Bronchial epithelial cell (primary cell): ENCODE data around the gene BARD1. TPM values are rescaled to one million over a fixed set of nuclear protein-coding genes. Genes with fewer than 3 reads are reported as not detected.

ENCODE experiments used
- DNase-seq: peaks from one replicate; pipeline ENCODE4 v3.0.0-alpha.2; 2010; ENCODE audit warnings: low read depth
- FAIRE-seq: peaks from 2 replicates; lab custom pipeline; 2011; peaks lifted over from hg19 to GRCh38; lab: Jason Lieb, UNC
- H3K27me3 ChIP-seq: 2 replicates; pipeline ENCODE4 v1.5.1; 2011; ENCODE audit warnings: low read length; ENCODE audit not compliant: control insufficient read depth, insufficient read depth
- H3K36me3 ChIP-seq: 2 replicates; pipeline ENCODE4 v1.5.1; 2011; ENCODE audit warnings: low read length; ENCODE audit not compliant: control insufficient read depth, insufficient read depth
- H3K4me3 ChIP-seq: 2 replicates; pipeline ENCODE4 v1.5.1; 2011; ENCODE audit warnings: mild to moderate bottlenecking, low read depth, low read length, control low read depth
- CTCF ChIP-seq: IDR thresholded peaks from 2 replicates; pipeline ENCODE4 v1.5.1; 2011; ENCODE audit warnings: mild to moderate bottlenecking, moderate library complexity, low read length, control low read depth, inconsistent platforms; ENCODE audit not compliant: insufficient read depth, severe bottlenecking
- total RNA-seq: library from RNA; depleted of rRNA; stranded (reverse); fragments of >200 nt; gene quantifications from 2 replicates; pipeline ENCODE4 v1.2.1, GENCODE V29; 2014

Gene BARD1
- total RNA-seq, 1 donor from 2014 or later: 9.2 TPM

- H3K4me3 ChIP-seq: no peak overlapping the region
- H3K27me3 ChIP-seq: no peaks in the 10 kb centered on the region
- FAIRE-seq (no peak), DNase-seq (no peak)
- no peaks in the 10 kb centered on the region for H3K36me3 ChIP-seq
- no peak for TF ChIP-seq CTCF
These were observed 28.0 kb upstream of the BARD1 start for GRCh38 chr2:214837466-214837865.

GRCh38 chr2:214836568-214836967, 27.1 kb upstream of the BARD1 start:
- Histone ChIP-seq H3K4me3 (no peak overlapping the region), H3K27me3 (no peaks in the 10 kb centered on the region), H3K36me3 (no peaks in the 10 kb centered on the region)
- FAIRE-seq (no peak), DNase-seq (peak; percentile 13)
- no peak for TF ChIP-seq CTCF

GRCh38 chr2:214830794-214831346, 21.4 kb upstream of the BARD1 start:
- FAIRE-seq (no peak), DNase-seq (peak; percentile 59)
- H3K4me3 ChIP-seq: no peak overlapping the region
- no peaks in the 10 kb centered on the region for H3K36me3 ChIP-seq
- peak; percentile 53 for TF ChIP-seq CTCF
- H3K27me3 ChIP-seq: no peaks in the 10 kb centered on the region

DNA sequence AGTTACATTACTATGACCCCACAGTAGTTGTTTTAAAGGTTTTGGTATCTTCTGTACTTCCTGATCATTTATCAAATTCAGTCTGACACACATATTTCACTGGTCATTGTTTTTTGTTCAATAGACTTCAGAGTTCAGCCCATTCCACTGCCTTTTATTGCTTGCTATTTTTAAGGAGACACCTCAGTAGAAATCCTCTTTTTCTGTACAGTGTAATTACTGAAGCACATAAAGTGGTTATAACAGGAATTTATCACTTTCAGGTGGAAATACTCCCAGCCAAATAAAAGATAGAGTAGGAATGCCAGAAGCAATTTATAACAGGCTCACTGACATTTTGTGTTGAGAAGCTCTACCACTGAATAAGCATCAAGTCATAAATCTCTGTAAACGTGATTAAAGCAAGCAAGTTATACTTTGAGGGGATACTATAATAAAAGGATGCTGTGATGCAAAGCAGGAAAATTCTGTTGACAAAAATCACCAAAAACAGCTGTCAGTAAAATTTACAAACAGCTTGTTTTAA, 6.6 kb upstream of the BARD1 start:
- DNase-seq (no peak), FAIRE-seq (no peak)
- H3K27me3 ChIP-seq: no peaks in the 10 kb centered on the region
- no peaks in the 10 kb centered on the region for H3K36me3 ChIP-seq
- H3K4me3 ChIP-seq: no peak overlapping the region
- TF ChIP-seq CTCF: no peak

- DNase-seq (peak; percentile 18), FAIRE-seq (no peak)
- TF ChIP-seq CTCF: no peak
- no peaks in the 10 kb centered on the region for H3K36me3 ChIP-seq
- H3K27me3 ChIP-seq: no peaks in the 10 kb centered on the region
- peak overlapping the region; percentile 93 for H3K4me3 ChIP-seq
These were observed 1.2 kb upstream of the BARD1 start for GRCh38 chr2:214810671-214811070.
